Measurements from ENCODE around the gene TUBB4A.

DNA sequence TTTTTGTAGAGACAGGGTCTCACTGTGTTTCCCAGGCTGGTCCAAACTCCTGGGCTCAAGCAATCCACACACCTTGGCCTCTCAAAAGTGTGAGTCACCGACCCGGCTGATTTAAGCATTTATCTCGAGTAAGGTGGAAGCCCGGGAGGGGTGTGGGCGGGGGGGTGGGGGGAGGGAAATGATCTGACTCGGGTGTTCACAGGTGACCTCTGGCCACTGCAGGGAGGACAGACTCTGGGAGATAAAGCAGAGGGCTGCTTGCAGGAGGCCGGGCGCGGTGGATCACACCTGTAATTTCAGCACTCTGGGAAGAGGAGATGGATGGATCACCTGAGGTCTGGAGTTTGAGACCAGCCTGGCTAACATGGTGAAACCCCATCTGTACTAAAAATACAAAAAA is 28.5 kb downstream of the TUBB4A start:
- TF ChIP-seq, protein P1, sequence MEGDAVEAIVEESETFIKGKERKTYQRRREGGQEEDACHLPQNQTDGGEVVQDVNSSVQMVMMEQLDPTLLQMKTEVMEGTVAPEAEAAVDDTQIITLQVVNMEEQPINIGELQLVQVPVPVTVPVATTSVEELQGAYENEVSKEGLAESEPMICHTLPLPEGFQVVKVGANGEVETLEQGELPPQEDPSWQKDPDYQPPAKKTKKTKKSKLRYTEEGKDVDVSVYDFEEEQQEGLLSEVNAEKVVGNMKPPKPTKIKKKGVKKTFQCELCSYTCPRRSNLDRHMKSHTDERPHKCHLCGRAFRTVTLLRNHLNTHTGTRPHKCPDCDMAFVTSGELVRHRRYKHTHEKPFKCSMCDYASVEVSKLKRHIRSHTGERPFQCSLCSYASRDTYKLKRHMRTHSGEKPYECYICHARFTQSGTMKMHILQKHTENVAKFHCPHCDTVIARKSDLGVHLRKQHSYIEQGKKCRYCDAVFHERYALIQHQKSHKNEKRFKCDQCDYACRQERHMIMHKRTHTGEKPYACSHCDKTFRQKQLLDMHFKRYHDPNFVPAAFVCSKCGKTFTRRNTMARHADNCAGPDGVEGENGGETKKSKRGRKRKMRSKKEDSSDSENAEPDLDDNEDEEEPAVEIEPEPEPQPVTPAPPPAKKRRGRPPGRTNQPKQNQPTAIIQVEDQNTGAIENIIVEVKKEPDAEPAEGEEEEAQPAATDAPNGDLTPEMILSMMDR (conservative IDR thresholded peaks at IDR 0.05): no peak
- no peak for TF ChIP-seq EZH2 (IDR thresholded peaks at IDR 0.05; ENCODE audit: low read depth)
